ENCODE results near the gene BBS1. TPM values are rescaled to one million over a fixed set of nuclear protein-coding genes. Genes with fewer than 3 reads are reported as not detected.

The BBS1 gene
- total RNA-seq, 1 experiment from 2014 or later: 29.8 TPM

- Histone ChIP-seq H3K36me3 (ENCODE audit: control insufficient read depth in 1 of 2, insufficient read depth in 2 of 2, low read length in 2 of 2) (no peaks in the 10 kb centered on the region), H3K9ac (ENCODE audit: low read length) (no peak overlapping the region), H4K20me1 (ENCODE audit: insufficient read depth) (no peaks in the 10 kb centered on the region), H3K9me3 (ENCODE audit: control insufficient read depth in 1 of 2, insufficient read depth in 1 of 2, low read depth in 1 of 2, low read length in 2 of 2) (no peaks in the 10 kb centered on the region), H2AFZ (ENCODE audit: low read depth, low read length, poor library complexity, severe bottlenecking) (no peak overlapping the region), H3K27ac (ENCODE audit: low read depth, low read length) (no peak overlapping the region), H3K4me1 (ENCODE audit: control insufficient read depth in 1 of 2, insufficient read depth in 2 of 2, low read length in 2 of 2) (no peaks in the 10 kb centered on the region), H3K79me2 (ENCODE audit: insufficient read depth, low read length) (no peaks in the 10 kb centered on the region), H3K9me2 (ENCODE audit: insufficient read depth) (no peaks in the 10 kb centered on the region), H3K27me3 (ENCODE audit: insufficient read depth, low read length) (no peaks in the 10 kb centered on the region), H3K4me3 (replicated peaks in 1 of 2; ENCODE audit: low read depth in 1 of 2, low read length in 2 of 2) (no peak overlapping the region), H3K4me2 (ENCODE audit: low read length) (no peak overlapping the region)
- ChIA-PET CTCF (no interaction called here), RAD21 (ENCODE audit: low non-redundant PET in 1 of 2, low total read pairs in 2 of 2, uncharacterized antibody in 2 of 2, unreplicated experiment in 2 of 2) (no interaction called here), POLR2A (no interaction called here)
- ATAC-seq (no peak; the same call in 1 of the 2 replicates), DNase-seq (ENCODE audit: low read depth, low spot score) (no peak)
- intact Hi-C loops (cut with micrococcal nuclease): no loop called here
- TF ChIP-seq TCF7L2 (IDR thresholded peaks at IDR 0.05; ENCODE audit: borderline replicate concordance, extremely low read depth, insufficient read depth, insufficient read length) (no peak), EGR1 (IDR thresholded peaks at IDR 0.05; ENCODE audit: low read depth) (no peak), JUND (IDR thresholded peaks at IDR 0.05) (no peak)
- BruUV-seq (replicated peaks): no TSS peak
Measured at GRCh38 chr11:66559142-66559865, 48.9 kb downstream of the BBS1 start.

- H3K27ac ChIP-seq (ENCODE audit: low read depth, low read length): no peak overlapping the region
- POLR2A ChIA-PET: no interaction called here
- no TSS peak for BruUV-seq (replicated peaks)
- no peak overlapping the region for H3K9ac ChIP-seq (ENCODE audit: low read length)
- no peaks in the 10 kb centered on the region for H3K4me1 ChIP-seq (ENCODE audit: control insufficient read depth in 1 of 2, insufficient read depth in 2 of 2, low read length in 2 of 2)
- H3K36me3 ChIP-seq (ENCODE audit: control insufficient read depth in 1 of 2, insufficient read depth in 2 of 2, low read length in 2 of 2): no peaks in the 10 kb centered on the region
- H2AFZ ChIP-seq (ENCODE audit: low read depth, low read length, poor library complexity, severe bottlenecking): no peak overlapping the region
- no peaks in the 10 kb centered on the region for H3K9me3 ChIP-seq (ENCODE audit: control insufficient read depth in 1 of 2, insufficient read depth in 1 of 2, low read depth in 1 of 2, low read length in 2 of 2)
- CTCF ChIA-PET: no interaction called here
- no peak for TF ChIP-seq RAD21 (IDR thresholded peaks at IDR 0.05; ENCODE audit: low read depth)
- TF ChIP-seq CTCF (IDR thresholded peaks at IDR 0.05 in 2 of 3, conservative IDR thresholded peaks at IDR 0.05 in 1 of 3; ENCODE audit: borderline replicate concordance in 1 of 3, insufficient read depth in 1 of 3, low read depth in 2 of 3, low read length in 2 of 3): no peak
- no peak for TF ChIP-seq CEBPB (IDR thresholded peaks at IDR 0.05; ENCODE audit: low read depth)
- TF ChIP-seq SRF (IDR thresholded peaks at IDR 0.05; ENCODE audit: low read depth): no peak
- no peak for TF ChIP-seq ZNF274 (IDR thresholded peaks at IDR 0.05; ENCODE audit: low read depth, low read length)
- no peak for TF ChIP-seq EGR1 (IDR thresholded peaks at IDR 0.05; ENCODE audit: low read depth)
- TF ChIP-seq ELF1 (IDR thresholded peaks at IDR 0.05; ENCODE audit: borderline replicate concordance, low read depth): no peak
- TF ChIP-seq EZH2 (IDR thresholded peaks at IDR 0.05): no peak
- TF ChIP-seq EZH2phosphoT487 (IDR thresholded peaks at IDR 0.05; ENCODE audit: borderline replicate concordance): no peak
- TF ChIP-seq SP1 (IDR thresholded peaks at IDR 0.05; ENCODE audit: low read depth): no peak
- no peak overlapping the region for H3K4me2 ChIP-seq (ENCODE audit: low read length)
- RAD21 ChIA-PET (ENCODE audit: low non-redundant PET in 1 of 2, low total read pairs in 2 of 2, uncharacterized antibody in 2 of 2, unreplicated experiment in 2 of 2): no interaction called here
- no peaks in the 10 kb centered on the region for H3K9me2 ChIP-seq (ENCODE audit: insufficient read depth)
- H3K27me3 ChIP-seq (ENCODE audit: insufficient read depth, low read length): no peaks in the 10 kb centered on the region
- intact Hi-C loops (cut with micrococcal nuclease): no loop called here
- no peak overlapping the region for H3K4me3 ChIP-seq (replicated peaks in 1 of 2; ENCODE audit: low read depth in 1 of 2, low read length in 2 of 2)
- DNase-seq (ENCODE audit: low read depth, low spot score) (no peak), ATAC-seq (no peak)
- no peaks in the 10 kb centered on the region for H4K20me1 ChIP-seq (ENCODE audit: insufficient read depth)
- no peaks in the 10 kb centered on the region for H3K79me2 ChIP-seq (ENCODE audit: insufficient read depth, low read length)
Measured at GRCh38 chr11:66559866-66560676, 49.6 kb downstream of the BBS1 start.
